A673 (cell line): Measurements from ENCODE around the gene OTOP3. TPM values are rescaled to one million over a fixed set of nuclear protein-coding genes. Genes with fewer than 3 reads are reported as not detected.

Experiments used
- BruUV-seq: library from RNA; stranded (reverse); fragments of 400-500 nt; replicated peaks from 2 replicates; lab custom pipeline; 2021; lab: Mats Ljungman, UMichigan
- CTCF ChIA-PET: fragments of 300-600 bp; sonication (Branson Sonifier 250); formaldehyde crosslinking; loops from one replicate; lab custom pipeline; 2022; ENCODE audit warnings: antibody characterized with exemption; lab: Charles Lee
- POLR2A ChIA-PET: fragments of 300-600 bp; sonication (Branson Sonifier 250); formaldehyde crosslinking; loops from one replicate; lab custom pipeline; 2022; ENCODE audit warnings: antibody characterized with exemption; ENCODE audit not compliant: low non-redundant PET; lab: Charles Lee
- DNase-seq: peaks from one replicate; pipeline ENCODE4 v3.0.0-alpha.2; 2015; ENCODE audit warnings: low spot score
- H3K27ac ChIP-seq: fragments of 200-600 bp; sonication (generic); 2 replicates; pipeline ENCODE4 v1.5.1; 2016; ENCODE audit warnings: mixed run types, low read depth, mild to moderate bottlenecking, mixed read lengths, antibody characterized with exemption, low read length; ENCODE audit not compliant: poor library complexity, severe bottlenecking
- H3K27me3 ChIP-seq: fragments of 200-600 bp; sonication (generic); replicated peaks from 2 replicates; pipeline ENCODE4 v1.6.1; 2017; ENCODE audit warnings: mixed run types, low read depth, mild to moderate bottlenecking, mixed read lengths, antibody characterized with exemption, low read length; ENCODE audit not compliant: insufficient read depth, poor library complexity
- H3K36me3 ChIP-seq: fragments of 200-600 bp; sonication (generic); 2 replicates; pipeline ENCODE4 v1.6.1; 2016; ENCODE audit warnings: mixed run types, mild to moderate bottlenecking, mixed read lengths, antibody characterized with exemption, low read length; ENCODE audit not compliant: insufficient read depth, poor library complexity, severe bottlenecking
- H3K4me1 ChIP-seq: fragments of 200-600 bp; sonication (generic); 2 replicates; pipeline ENCODE4 v1.6.1; 2017; ENCODE audit warnings: mixed run types, mild to moderate bottlenecking, mixed read lengths, antibody characterized with exemption, low read length; ENCODE audit not compliant: insufficient read depth, poor library complexity, severe bottlenecking
- H3K4me3 ChIP-seq: fragments of 200-600 bp; sonication (generic); 2 replicates; pipeline ENCODE4 v1.5.1; 2016; ENCODE audit warnings: low read depth, mixed run types, mild to moderate bottlenecking, mixed read lengths, low read length; ENCODE audit not compliant: poor library complexity, severe bottlenecking
- H3K9me3 ChIP-seq: fragments of 200-600 bp; sonication (generic); 2 replicates; pipeline ENCODE4 v1.6.1; 2016; ENCODE audit warnings: mixed run types, low read depth, mild to moderate bottlenecking, mixed read lengths, antibody characterized with exemption, low read length; ENCODE audit not compliant: poor library complexity, severe bottlenecking
- EZH2 ChIP-seq: fragments of 200-600 bp; sonication (generic); IDR thresholded peaks from 2 replicates; pipeline ENCODE4 v1.6.1; 2017; ENCODE audit warnings: borderline replicate concordance, low read depth, mild to moderate bottlenecking, mixed read lengths, antibody characterized with exemption, low read length; ENCODE audit not compliant: poor library complexity, severe bottlenecking
- intact Hi-C: fragments of 100-400 bp; cut with micrococcal nuclease; formaldehyde crosslinking; loops from one replicate; pipeline ENCODE4 v1.10.0; 2022; ENCODE audit not compliant: unreplicated experiment
- total RNA-seq: library from RNA; stranded (reverse); gene quantifications from 2 replicates; pipeline ENCODE4 v1.2.3, GENCODE V29; 2021
- TF ChIP-seq, protein P1 (sequence below): fragments of 300-800, 200-600 bp; sonication (generic); conservative IDR thresholded peaks from 2 replicates; pipeline ENCODE4 v1.5.1; 2017; ENCODE audit warnings: low read depth, mild to moderate bottlenecking, antibody characterized with exemption, low read length, moderate library complexity, mixed read lengths

The OTOP3 gene
- total RNA-seq, 1 experiment from 2014 or later, result not detected

DNA sequence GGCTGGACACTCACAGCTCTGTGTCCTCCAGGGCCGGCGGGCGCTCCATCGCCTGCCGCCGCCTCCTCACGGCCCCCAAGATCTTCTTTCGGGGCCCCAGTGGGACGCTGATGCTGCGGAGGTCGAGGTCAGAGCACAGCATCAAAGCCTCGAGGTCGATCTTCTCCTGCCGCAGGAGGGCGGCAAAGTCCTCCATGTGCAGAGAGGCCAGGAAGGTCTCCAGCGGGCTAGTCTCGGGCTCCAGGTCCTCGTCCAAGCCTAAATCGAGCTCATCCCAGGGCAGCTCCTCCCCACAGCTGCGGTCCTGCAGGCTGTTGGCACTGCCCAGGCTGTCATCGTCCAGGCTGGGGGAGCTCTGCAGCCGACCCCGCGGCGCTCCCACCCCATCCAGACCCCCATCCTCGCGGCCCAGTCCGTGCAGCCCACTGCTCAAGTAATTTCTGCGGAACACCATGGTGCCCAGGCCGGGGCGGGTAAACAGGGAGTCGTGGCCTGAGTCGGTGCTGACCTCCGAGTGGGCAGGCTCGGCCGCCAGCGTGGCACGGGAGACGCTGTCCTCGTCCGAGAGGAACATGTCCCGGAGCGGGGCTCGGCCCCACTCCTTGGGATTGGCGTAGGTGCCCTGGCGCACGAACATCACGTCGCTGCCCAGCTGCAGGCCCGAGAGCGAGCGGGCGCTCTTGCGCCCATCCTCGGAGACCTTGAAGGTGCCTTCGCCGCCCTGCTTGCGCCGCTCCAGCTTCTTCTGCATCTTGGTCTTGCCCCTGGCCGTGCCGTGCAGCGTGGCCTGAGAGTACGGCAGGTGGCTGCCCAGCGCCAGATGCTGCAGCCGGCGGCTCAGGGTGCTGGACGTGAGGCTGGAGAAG is 16.0 kb upstream of the OTOP3 start:
- TF ChIP-seq, protein P1, sequence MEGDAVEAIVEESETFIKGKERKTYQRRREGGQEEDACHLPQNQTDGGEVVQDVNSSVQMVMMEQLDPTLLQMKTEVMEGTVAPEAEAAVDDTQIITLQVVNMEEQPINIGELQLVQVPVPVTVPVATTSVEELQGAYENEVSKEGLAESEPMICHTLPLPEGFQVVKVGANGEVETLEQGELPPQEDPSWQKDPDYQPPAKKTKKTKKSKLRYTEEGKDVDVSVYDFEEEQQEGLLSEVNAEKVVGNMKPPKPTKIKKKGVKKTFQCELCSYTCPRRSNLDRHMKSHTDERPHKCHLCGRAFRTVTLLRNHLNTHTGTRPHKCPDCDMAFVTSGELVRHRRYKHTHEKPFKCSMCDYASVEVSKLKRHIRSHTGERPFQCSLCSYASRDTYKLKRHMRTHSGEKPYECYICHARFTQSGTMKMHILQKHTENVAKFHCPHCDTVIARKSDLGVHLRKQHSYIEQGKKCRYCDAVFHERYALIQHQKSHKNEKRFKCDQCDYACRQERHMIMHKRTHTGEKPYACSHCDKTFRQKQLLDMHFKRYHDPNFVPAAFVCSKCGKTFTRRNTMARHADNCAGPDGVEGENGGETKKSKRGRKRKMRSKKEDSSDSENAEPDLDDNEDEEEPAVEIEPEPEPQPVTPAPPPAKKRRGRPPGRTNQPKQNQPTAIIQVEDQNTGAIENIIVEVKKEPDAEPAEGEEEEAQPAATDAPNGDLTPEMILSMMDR, result no peak
- TF ChIP-seq EZH2, result no peak
- intact Hi-C loops, result no loop called here
- BruUV-seq, result no TSS peak
- no peak overlapping the region for H3K27ac ChIP-seq
- H3K4me1 ChIP-seq, result peaks cover 14% of the 10 kb centered on the region
- no peaks in the 10 kb centered on the region for H3K36me3 ChIP-seq
- no peaks in the 10 kb centered on the region for H3K9me3 ChIP-seq
- no peak overlapping the region for H3K4me3 ChIP-seq
- peaks cover 26% of the 10 kb centered on the region for H3K27me3 ChIP-seq
- CTCF ChIA-PET, result no interaction called here
- no peak for DNase-seq
- POLR2A ChIA-PET, result no interaction called here

DNA sequence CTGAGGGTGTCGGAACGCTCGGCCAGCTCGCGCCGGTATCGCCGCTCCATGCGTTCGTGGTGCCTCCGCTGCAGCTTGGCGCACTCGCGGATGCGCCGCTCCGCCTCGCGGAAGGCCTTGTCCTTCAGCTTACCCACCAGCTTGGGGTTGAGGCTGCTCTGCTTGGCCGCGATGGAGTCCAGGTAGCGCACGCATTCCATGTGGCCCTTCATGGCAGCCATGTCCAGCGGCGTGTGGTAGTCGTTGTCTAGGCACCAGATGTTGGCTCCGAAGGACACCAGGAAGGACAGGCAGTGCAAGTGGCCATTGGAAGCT is 15.4 kb upstream of the OTOP3 start:
- H3K4me3 ChIP-seq, result no peak overlapping the region
- no peak overlapping the region for H3K27ac ChIP-seq
- no TSS peak for BruUV-seq
- POLR2A ChIA-PET, result no interaction called here
- intact Hi-C loops, result no loop called here
- no peak for DNase-seq
- peaks cover 14% of the 10 kb centered on the region for H3K4me1 ChIP-seq
- H3K36me3 ChIP-seq, result no peaks in the 10 kb centered on the region
- no peaks in the 10 kb centered on the region for H3K9me3 ChIP-seq
- H3K27me3 ChIP-seq, result peaks cover 32% of the 10 kb centered on the region
- CTCF ChIA-PET, result no interaction called here
- no peak for TF ChIP-seq EZH2
- TF ChIP-seq, protein P1, result no peak

DNA sequence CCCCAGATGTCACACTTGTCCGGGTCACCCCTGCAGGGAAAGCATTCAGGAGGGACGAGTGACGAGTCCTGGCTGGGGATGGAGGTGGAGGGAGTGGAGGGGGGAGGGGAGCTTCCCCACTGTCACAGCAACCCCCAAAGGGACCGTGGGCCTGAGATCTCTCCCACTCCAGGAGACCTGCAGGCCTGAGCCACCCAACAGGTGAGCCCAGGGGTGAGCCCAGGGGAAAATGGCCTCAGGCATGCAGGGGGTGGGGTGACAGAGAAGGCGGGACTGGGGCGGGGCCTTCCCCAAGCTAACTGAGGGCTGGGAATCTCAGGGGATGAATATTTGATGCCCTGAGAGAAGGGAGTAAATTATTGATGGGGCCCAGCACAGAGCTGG is 15.1 kb upstream of the OTOP3 start:
- CTCF ChIA-PET, result no interaction called here
- DNase-seq, result no peak
- Histone ChIP-seq H3K4me1 (peaks cover 14% of the 10 kb centered on the region), H3K27ac (no peak overlapping the region), H3K9me3 (no peaks in the 10 kb centered on the region), H3K4me3 (no peak overlapping the region), H3K36me3 (no peaks in the 10 kb centered on the region), H3K27me3 (peaks cover 36% of the 10 kb centered on the region)
- intact Hi-C loops, result no loop called here
- no peak for TF ChIP-seq EZH2
- TF ChIP-seq, protein P1, result no peak
- BruUV-seq, result no TSS peak
- POLR2A ChIA-PET, result no interaction called here
